Effector CD8-positive, alpha-beta T cell (primary cell): ENCODE results near the gene CCDC188.

Source experiments
- DNase-seq: peaks from one replicate; lab custom pipeline; 2025; lab: John Stamatoyannopoulos, UW

The CCDC188 gene

DNA sequence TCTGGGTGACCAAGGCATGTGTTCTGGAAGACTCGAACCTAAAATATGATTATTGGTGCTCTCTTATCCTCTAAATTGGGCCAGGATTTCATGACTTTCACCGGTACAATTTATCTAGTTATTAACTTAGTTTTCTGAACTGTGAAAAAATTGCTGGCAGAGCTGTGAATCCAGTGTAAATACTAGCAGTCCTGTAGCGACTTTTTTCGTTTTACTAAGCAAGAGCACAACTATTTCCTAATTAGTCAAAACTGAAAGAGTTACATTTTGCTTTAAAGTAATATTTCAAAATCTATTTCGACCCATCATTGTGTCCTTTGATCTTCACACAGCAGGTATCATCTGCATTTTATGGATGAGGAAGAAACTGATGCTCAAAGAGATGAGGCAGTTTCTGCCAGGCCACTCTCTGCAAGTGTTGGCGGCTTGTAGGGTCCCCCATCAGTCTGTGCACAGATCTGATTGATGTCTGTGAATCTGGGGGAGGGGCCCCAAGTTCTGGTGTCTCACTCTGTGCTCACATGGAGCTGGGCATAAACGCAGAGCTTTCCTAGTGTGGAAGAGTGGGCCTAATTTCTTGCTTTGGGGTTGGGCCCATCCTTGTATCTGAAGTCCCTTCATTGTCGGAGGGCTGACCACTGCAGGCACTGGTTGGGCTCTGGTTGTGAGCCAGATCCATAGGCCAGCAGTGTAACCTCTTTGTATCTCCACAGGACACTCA is 32.4 kb downstream of the CCDC188 start:
- no peak for DNase-seq

DNA sequence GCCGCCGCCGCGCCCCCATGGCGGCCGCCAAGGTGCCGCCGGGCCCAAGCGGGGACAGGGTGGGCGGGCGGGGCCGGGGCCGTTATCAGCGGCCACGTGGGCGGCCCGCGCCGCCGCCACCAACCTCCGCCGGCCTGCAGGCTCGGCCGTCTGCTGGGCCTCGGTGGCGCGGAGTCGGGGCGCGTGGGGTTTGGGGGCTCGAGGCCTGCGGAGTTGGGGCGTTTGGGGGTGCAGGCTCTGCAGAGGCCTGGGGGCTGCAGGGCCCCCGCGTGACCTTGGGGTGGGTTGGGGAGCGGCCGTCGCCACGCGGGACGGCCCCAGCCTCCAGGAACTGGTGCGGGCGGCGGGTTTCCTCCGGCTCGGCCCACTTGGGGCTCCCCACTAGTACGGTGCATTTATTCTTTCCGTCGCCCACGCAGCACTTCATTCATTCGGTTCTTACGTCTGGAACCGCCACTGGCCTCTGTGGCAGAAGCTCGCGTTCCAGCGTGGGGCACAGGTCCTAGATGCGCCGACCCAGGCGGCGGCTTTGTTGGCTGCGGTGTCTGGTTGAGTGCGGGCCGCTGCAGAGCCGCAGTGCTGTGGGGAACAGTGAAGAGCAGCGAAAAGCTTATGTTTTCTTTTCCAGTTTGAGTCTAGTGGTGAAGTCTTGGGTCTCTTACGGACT is 33.1 kb downstream of the CCDC188 start:
- peak; percentile 15 for DNase-seq

DNA sequence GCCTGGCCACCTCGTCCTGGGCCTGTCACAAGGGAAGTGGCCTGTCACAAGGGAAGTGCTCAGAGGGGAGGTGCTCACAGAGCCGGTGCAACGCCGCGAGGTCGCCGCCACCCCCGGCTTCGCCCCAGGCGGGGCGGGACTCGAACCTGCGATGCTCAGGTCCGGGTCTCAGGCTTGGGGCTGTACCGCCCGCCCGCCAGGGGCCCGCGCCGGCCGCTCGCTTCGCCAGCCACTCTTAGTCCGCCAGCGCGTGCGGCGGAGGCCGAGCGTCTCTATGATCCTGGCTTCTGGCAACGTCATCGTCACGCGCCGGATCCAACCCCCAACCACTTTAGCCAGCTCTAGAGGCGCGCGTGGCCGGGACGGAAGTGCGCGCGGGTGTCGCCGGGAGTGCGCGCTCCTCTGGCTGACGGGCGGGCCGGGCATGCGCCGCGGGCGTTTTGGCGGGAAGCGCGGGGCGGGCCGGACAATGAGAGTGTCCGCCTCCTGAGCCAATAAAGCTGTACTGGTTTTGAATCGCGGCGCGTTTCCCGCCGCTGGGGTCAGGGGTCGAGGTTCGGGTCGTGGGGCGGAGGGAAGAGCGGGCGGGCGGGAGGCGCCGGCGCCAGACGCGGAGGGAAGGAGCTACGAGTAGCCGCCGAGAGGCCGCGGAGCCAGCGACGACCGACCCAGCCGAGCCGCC is 33.8 kb downstream of the CCDC188 start, which contains the start of gene TRMT2A:
TSS of gene TRMT2A (minus strand) at position 276 of the 682 bp plus-strand sequence. CDS start 320 bp downstream, outside the sequence.
- DNase-seq = peak; percentile 90

DNA sequence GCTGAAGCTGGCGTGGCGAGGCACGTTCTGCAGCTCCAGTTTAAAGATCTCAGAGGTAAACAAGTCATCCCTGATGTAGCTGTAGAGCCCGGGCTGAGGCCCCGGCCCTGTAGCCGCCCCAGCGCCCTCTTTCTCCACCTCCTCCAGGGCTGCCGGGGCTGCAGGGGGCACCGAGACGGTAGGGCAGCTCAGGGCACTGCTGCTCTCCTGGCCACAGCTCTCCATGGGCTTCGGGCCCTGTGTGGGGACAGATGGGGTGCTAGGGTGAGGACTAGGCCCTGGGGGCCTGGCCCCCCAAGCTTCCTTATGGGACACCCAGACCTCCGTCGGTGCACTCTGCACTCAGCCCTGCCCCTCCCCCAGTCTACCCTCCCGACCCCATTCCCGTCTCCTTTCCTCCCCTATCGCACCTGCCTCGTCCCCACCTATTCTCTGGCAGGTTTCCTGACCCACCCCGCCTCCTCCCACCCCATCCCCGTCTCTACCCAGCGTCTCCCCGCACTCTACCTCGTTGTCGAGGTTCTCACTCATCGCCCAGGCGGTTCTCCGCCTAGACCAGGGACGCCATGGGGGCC is 34.4 kb downstream of the CCDC188 start:
- DNase-seq = no peak

DNA sequence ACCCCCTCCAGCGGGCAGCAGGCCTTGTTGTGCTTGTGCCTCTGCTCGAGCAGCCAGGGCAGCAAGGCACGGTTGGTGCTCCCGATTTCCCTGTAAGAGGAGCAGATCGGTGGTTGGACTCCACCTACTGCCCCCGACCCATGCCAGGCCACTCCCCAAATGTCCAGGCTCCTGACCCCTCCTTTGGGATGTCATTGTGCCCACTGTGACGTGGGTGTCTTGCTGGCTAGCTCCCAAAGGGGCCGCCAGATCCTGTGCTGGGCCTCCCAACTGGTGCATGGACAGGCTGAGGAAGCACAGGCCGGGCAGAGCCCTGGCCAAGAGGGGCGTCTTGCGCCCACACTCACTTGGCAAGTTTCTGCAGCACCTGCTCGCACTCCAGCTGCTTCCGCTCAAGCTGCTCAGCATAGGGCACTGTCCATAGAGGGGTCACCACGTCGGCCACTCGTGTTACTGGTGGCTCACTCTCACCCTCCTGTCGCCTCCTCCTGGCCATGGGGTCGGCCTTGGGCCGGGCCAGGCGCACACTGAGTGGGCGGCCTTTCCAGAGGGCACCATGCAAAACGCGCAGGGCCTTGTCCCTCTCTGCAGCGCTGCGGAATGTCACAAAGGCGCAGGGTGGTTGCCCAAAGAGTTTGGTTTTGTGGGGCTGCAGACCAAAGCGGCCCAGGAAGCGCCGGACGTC is 35.0 kb downstream of the CCDC188 start, which contains the start of gene RANBP1:
TSS of gene RANBP1 (plus strand) at position 414 of the 685 bp plus-strand sequence. CDS start at position 495, 81 bp downstream.
- no peak for DNase-seq

DNA sequence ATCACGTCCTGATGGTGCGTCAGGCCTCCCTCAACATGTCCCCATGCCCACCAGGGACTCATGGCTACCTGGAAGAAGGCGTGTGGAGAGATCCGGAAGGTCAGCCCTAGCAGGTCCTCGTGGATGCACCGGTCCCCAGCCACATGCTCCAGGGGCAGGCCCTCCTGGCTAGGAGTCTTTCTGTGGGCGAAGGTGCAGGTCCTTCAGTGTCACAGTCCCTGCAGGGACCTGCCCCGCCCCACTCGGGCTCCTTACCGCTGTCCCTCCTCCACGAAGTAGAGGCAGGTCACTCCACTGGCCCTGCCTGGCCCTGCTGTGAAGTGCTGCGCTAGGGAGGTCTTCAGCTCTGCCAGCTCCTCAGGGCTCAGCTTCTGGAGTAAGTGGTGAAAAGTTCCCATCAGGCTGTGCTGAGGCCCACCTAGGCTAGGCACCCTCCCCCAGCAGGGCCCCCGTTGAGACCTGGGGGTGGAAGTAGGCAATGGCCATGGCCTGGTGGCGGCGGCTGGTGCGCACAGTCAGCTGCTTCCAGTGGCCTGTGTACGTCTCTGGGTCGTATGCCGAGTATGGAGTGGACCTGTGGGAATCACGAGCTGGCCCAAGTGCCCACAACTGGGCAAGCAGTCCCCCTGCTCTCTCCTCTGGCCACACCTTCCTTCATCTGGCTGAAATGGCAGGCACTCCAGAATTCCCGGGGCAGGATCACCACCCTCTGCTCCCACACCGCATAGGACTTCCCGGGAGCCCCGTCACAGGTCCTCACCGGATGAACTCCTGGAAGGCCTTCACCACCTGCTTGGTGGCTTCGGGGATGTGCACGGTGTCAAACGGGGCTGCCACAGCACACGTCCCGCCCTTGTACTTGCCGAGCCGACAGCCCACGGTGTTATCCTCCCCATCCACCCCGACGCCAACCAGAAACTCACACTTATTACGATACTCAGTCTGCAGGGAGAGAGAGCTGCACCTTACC is 36.1 kb downstream of the CCDC188 start:
- DNase-seq = no peak

DNA sequence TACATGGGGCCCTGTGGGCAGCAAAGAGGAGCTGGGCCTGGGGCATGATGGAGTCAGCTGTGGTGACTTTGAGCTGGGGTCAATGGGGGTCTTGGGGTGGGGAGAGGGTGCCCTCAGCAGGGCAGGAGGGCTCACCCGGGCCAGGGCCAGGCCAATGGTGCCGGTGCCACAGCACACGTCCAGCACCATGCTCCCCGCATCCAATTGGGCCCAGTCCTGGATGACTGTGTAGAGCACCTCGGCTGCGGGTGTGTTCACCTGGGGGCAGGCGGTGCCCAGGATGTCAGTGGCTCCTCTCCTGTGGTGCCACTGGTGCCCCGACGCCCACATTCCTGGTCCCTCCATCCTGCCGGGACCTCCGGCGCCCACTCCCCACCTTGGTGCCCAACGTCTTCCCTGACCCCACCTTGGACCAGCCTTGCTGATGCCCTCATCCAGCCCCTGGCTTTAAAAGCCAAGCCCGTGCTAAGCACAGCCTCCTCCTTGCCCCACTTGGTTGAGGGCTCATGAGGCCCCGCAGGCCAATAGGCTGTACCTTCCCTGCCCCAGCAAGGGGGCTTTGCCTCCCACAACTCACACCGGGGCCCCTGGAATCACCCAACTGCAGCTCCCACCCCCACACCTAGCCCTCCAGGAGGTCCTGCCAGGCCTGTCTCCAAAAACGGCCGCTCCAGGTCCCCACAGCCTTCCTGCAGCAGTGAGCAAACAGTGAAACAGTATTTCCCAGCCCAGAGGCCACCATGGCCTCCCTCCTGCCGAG is 37.1 kb downstream of the CCDC188 start:
- DNase-seq = no peak

DNA sequence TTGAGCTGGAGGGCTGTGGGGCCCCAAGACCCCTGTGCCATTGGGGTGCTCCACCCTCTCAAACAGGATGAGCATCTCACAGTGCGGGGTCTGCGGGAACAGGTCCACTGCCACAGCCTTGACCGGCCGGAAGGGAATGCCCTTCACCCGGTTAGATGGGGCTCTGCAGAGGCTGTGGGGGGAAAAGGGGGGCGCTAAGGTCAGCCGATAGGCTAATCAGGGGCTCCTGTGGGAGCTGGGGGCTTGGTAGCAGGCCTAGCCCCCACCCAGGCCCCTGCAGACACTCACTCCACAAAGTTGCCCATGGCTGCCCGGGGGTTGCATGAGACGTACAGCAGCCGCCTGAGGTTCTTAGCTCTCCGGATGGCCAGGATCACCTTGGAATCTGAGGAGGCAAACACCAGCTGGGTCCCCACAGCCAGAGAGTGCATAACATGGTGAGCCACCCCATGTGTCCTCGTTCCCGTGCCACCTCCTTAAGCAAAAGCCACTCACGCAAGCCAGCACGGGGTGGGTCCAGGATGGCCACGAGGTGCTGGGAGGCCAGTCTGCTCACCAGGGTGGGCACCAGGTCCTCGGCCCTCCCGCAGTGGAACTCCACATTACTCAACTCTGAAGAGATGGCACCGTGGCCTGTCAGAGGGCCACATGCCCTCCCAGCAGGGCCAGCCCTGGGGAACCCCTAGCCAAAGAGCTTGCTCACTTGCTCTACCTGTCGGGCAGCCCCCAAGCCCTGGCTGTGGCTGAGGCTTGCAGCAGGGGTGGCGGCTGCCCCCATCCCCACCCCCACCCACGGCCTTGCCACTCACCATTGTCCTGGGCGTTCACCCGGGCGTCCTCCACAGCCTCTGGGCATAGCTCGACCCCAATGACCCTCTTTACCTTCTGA is 38.0 kb downstream of the CCDC188 start:
- no peak for DNase-seq

DNA sequence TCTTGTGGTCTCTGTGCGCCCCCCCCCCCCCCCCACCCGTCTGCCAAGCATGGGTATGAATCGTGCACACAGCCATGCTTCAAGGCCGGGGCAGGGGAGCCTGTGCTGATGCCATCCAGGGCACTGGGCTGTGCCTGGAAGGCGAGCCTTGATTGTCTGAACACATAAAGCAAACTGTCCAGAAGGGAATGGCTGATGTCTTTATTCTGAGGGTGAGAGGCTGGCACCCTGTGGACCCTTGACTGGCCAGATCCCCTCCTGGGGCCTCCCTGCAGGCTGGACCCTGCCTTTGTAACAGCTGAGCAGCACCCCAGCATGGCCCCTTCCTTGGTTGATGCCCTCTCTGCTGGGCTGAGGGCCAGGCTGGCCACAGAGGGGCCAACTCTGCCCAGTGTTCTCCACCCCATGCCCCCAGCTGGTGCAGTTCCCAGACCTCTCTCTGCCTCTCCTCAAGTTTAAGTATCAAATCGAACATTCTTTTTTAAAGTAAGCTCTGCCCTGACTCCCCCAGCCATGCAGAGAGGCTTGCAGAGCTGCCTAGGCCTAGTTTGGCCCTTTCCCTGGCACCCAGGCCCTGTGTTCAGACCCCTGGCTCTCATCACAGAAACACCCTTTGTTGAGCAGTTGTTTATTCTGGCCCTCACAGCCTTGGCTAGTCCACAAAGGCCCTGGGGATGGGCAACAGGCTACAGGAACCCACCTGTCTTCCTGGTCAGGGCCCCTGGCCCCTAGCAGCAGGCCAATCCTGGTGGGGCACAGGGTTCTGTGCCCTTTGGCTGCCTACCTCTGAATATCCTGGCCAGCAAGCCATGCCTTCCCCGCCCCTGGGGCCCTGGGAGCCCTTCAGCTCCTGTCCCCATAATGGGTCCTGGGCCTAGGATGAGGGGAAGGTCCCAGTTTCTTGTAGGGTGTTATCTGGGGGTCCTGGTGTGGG is 38.9 kb downstream of the CCDC188 start:
- no peak for DNase-seq

DNA sequence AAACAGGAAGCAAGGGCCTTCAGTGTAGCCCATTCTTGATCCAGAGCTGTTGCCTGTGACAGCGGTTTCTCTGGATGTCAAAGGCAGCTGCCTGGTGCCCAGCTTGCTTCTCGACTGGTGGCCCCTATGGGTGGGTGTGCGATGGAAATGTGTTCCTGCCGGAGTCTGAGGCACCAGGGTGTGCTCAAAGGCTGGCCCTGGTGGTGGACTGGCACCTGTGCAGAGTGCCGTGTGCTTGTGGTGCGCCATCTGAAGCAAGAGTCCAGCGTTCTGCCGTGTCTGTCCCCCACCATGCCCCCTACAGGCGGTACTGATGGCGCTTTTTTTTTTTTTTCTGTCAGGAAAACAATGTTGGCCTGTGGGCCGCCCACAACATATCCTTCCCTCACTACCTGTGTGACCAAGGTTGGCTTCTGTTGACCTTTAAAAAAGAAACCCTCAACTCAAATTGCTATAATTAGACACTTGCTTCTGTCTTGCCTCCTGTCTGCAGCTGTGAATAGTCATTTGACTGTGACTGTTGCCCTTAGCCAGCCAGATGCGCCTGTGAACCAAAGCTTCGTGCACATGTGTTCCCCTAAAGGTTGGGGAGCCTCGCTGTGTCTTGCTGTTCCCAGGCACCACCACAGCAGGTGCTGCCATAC is 39.7 kb downstream of the CCDC188 start:
- DNase-seq = no peak

DNA sequence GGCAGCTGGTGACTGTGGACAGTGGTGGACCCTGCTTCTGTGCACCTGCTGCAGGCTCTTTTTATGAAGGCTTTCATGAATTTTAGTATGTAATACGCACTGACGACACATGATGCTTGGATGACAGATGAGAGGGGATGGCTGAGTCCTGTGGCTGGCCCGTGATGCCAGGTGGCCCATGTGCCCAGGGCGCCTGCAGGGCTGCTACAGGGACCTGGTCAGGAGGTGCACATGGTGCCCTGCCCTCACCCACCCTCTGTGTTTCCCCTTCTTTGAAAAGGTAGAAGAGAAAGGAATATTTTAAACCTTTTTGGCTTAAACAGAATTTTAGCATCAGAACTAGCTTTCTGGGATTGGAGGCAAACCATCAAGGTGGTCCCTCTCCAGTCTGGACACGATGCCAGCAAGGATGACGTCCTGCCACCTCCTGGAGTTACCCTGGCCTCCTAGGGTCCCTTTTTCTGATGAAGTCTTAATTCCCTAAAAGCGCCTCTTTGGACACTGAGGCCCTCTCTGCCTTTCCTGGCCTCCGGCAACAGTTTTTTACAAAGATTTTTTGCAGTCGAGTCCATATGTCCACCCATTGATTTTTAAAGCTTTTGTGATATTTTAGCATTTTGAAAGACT is 40.4 kb downstream of the CCDC188 start:
- no peak for DNase-seq

DNA sequence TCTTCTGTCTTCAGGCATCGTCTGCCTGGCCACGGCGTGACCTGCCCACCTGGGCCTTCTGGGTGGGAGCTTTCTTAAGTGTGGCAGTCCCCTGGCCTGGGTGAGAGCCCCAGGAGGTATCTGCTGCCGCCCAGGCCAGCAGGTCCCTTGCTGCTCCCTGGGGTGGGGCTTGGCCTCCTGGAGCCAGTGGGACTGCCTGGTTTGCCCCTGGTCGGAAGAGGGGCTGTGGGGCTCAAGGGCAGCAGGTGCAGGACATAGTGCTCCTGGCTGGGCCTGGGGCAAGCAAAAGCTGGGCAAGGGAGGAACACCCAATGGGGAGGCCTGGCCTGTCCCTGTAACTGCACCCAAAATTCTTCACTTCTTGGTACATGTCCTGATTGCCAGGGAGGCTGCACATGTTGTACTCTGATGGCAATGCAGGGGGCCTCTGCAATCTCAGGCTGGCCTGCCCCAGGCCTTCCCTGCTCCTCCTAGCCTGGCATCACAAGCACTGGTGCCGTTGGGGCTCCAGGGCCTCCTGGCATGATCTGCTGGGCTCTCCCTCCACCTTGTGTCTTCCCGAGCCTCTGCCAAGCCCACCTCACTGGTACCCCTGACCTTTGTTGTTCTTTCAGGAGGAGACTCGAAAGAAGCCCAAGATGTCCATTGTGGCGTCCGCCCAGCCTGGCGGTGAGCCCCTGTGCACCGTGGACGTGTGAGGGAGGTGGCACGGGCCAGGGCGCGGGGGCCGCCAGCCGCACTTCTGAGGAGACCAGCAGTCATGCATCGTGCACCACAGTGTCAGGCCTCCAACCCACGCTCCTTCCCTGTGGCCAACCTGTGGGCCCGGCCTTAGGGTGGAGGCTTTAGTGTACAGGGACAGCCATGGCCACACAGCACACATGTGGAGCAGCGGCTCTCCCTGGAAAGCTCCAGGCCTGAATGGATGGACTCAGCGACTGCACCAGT is 41.2 kb downstream of the CCDC188 start:
- DNase-seq = no peak

DNA sequence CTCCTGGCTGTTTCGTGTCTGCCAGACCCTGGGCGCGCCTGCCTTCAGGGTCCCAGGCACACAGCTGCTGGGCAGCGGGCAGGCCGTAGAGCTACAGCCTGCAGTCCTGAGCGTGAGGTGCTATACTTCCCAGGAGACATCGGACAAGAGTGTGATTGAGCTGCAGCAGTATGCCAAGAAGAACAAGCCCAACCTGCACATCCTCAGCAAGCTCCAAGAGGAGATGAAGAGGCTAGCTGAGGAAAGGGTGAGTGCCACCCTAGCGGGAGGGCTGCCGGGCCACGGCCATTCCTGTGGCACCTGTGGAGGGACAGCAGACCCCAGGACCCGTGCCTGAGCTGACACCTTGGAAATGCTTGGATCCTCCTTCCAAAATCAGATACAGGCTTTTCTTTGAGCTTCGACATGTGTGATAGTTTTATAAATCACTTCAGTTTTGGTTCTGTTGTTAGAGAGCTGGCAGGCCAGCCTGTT is 42.1 kb downstream of the CCDC188 start:
- no peak for DNase-seq

DNA sequence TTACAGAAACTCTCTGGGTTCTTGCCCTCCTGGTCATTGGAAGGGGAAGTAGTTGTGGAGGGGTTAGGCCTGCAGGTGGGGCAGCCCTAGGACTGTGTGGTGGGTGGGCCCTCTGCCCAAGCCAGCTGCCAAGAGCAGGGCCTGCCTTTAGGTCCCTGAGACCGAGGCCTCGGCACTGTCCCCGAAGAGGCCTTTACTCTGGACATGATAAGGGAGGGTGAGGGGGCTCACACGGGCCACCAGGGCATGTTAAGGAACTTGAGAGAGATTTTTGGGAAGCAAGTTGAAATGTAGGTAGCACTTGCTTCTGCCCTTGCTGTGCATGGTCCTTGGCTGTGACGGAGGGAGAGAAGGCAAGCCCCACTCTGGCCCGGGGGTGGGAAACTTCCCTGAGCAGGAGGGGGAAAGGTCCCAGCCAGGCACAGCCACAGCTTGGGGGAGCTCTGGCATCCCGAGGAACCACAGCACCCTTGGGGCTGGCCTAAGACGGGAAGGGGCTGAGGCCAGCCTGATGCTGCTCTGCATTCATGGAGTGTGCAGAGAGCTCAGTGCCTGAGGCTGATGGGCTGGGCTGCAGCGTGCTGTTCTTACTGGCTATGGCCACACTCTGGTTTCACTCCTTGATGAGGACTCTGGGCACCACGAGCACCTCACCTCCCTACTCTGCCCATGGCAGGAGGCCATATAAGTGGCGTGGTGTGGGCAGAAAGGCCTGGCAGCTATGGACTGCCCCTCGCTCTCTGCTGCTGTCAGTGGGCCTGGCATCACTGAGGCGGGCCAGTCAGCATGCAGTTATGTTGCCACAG is 42.7 kb downstream of the CCDC188 start:
- DNase-seq = no peak
